Measurements from ENCODE around the gene FAM227B.

FAM227B gene

GRCh38 chr15:49387471-49387870 is 233.1 kb downstream of the FAM227B start:
- no peak for TF ChIP-seq CTCF (IDR thresholded peaks at IDR 0.05; ENCODE audit: control extremely low read depth, extremely low read depth, low read depth, missing control alignments)
- POLR2A ChIA-PET: no interaction called here
- DNase-seq (ENCODE audit: extremely low spot score): no peak

GRCh38 chr15:49383266-49383665 is 237.4 kb downstream of the FAM227B start:
- CTCF ChIA-PET: no interaction called here
- POLR2A ChIA-PET: no interaction called here

More at GRCh38 chr15:49387471-49387870, 233.1 kb downstream of the FAM227B start:
- CTCF ChIA-PET: no interaction called here

GRCh38 chr15:49382394-49382793 is 238.2 kb downstream of the FAM227B start:
- POLR2A ChIA-PET: no interaction called here
- no peak for TF ChIP-seq CTCF (IDR thresholded peaks at IDR 0.05; ENCODE audit: control extremely low read depth, extremely low read depth, low read depth, missing control alignments)
- DNase-seq (ENCODE audit: extremely low spot score): no peak
- CTCF ChIA-PET: no interaction called here

More at GRCh38 chr15:49383266-49383665, 237.4 kb downstream of the FAM227B start:
- DNase-seq (ENCODE audit: extremely low spot score): no peak
- no peak for TF ChIP-seq CTCF (IDR thresholded peaks at IDR 0.05; ENCODE audit: control extremely low read depth, extremely low read depth, low read depth, missing control alignments)

GRCh38 chr15:49380912-49381311 is 239.7 kb downstream of the FAM227B start:
- TF ChIP-seq CTCF (IDR thresholded peaks at IDR 0.05; ENCODE audit: control extremely low read depth, extremely low read depth, low read depth, missing control alignments): no peak
- ChIA-PET CTCF (interaction anchor here (1.7 kb wide), 1 partner anchor 9 kb away, joined by 4 read pairs; no protein-coding TSS in a partner anchor), POLR2A (no interaction called here)
- no peak for DNase-seq (ENCODE audit: extremely low spot score)

- no peak for DNase-seq (ENCODE audit: extremely low spot score)
Observed at GRCh38 chr15:49379996-49380395, 240.6 kb downstream of the FAM227B start.

GRCh38 chr15:49372366-49372765 is 248.3 kb downstream of the FAM227B start:
- DNase-seq (ENCODE audit: extremely low spot score): no peak
- TF ChIP-seq CTCF (IDR thresholded peaks at IDR 0.05; ENCODE audit: control extremely low read depth, extremely low read depth, low read depth, missing control alignments): no peak
- CTCF ChIA-PET: no interaction called here
- POLR2A ChIA-PET: no interaction called here

More at GRCh38 chr15:49379996-49380395, 240.6 kb downstream of the FAM227B start:
- ChIA-PET CTCF (interaction anchor here (1.7 kb wide), 1 partner anchor 10 kb away, joined by 4 read pairs; no protein-coding TSS in a partner anchor), POLR2A (no interaction called here)
- no peak for TF ChIP-seq CTCF (IDR thresholded peaks at IDR 0.05; ENCODE audit: control extremely low read depth, extremely low read depth, low read depth, missing control alignments)

GRCh38 chr15:49370782-49371181 is 249.8 kb downstream of the FAM227B start:
- DNase-seq (ENCODE audit: extremely low spot score): no peak
- ChIA-PET POLR2A (no interaction called here), CTCF (no interaction called here)
- TF ChIP-seq CTCF (IDR thresholded peaks at IDR 0.05; ENCODE audit: control extremely low read depth, extremely low read depth, low read depth, missing control alignments): no peak
